Measurements from ENCODE around the gene C12orf75. TPM values are rescaled to one million over a fixed set of nuclear protein-coding genes. Genes with fewer than 3 reads are reported as not detected.
A peak's percentile ranks its signal among the peaks of the same experiment; 100 is the strongest.

C12orf75 gene
- total and polyA plus RNA-seq, 2 of the 13 experiments (the other 11 are each of a cell fraction or from before 2014, with no cell fraction given), result 16.1 to 19.8 TPM

- TF ChIP-seq MBD4 (IDR thresholded peaks at IDR 0.05; ENCODE audit: borderline replicate concordance, low read length) (no peak), PAF1 (CRISPR knock-in tag; IDR thresholded peaks at IDR 0.05) (no peak), ZNF503 (CRISPR knock-in tag; IDR thresholded peaks at IDR 0.05) (no peak)
These were observed 68.4 kb downstream of the C12orf75 start (continued) for GRCh38 chr12:105398930-105399329.

GRCh38 chr12:105399428-105400081 lies 69.1 kb downstream of the C12orf75 start:
- ATAC-seq, result peak; percentile 78
- Histone ChIP-seq H3K4me1 (ENCODE audit: insufficient read depth, low read length) (peaks cover 12% of the 10 kb centered on the region), H3K9me3 (ENCODE audit: low read length) (peaks cover 11% of the 10 kb centered on the region; the same call in 1 of the 2 replicates), H2AFZ (ENCODE audit: low read length) (no peak overlapping the region), H3K4me2 (ENCODE audit: low read depth, low read length) (peak overlapping the region; percentile 52), H3K4me3 (replicated peaks in 1 of 3; ENCODE audit: insufficient read depth in 1 of 3, low read depth in 2 of 3, low read length in 3 of 3) (peak overlapping the region in 1 of 3 experiments; percentile 7; a peak in 1 of 6 replicates), H3K27ac (ENCODE audit: extremely low read length, insufficient read depth, low read length) (no peak overlapping the region), H3K79me2 (ENCODE audit: insufficient read depth, low read length) (no peaks in the 10 kb centered on the region), H3K9ac (ENCODE audit: insufficient read depth, low read depth, low read length) (peak overlapping the region; percentile 16; the same call in 1 of the 2 replicates), H4K20me1 (ENCODE audit: insufficient read depth, low read length) (no peaks in the 10 kb centered on the region), H3K27me3 (ENCODE audit: control insufficient read depth in 1 of 2, insufficient read depth in 2 of 2, low read length in 2 of 2) (no peaks in the 10 kb centered on the region), H3K36me3 (replicated peaks in 1 of 2; ENCODE audit: control insufficient read depth in 1 of 2, insufficient read depth in 2 of 2, low read length in 2 of 2) (no peaks in the 10 kb centered on the region)
- WGBS (ENCODE audit: low lambda C conversion rate), result 6% methylated on average over 7 of the region's 7 CpGs
- intact Hi-C loops (cut with micrococcal nuclease; ENCODE audit: unreplicated experiment), result no loop called here
- in situ Hi-C loops (cut with HindIII; ENCODE audit: extremely low pct_ligation_motif_present, low pct_unique_long_range_greater_than_20kb), result loop anchor here (25.0 kb wide), 1 partner anchor 412 kb away; the partner anchor contains the start of gene NOPCHAP1
- FAIRE-seq, result no peak
- DNase-seq (ENCODE audit: low spot score), result peak; percentile 41
- ChIA-PET POLR2A (no interaction called here), CTCF (ENCODE audit: low intra/inter-chr PET ratio, low total read pairs) (no interaction called here)
- BruUV-seq (replicated peaks), result no TSS peak
- TF ChIP-seq ZNF503 (CRISPR knock-in tag; IDR thresholded peaks at IDR 0.05) (no peak), HNRNPH1 (optimal IDR thresholded peaks at IDR 0.05; ENCODE audit: low read depth, low read length) (no peak), TBX2 (CRISPR knock-in tag; IDR thresholded peaks at IDR 0.05; ENCODE audit: borderline replicate concordance) (0 out of 2 replicates have a peak, but pooled peaks have one; percentile 20), ASH2L (IDR thresholded peaks at IDR 0.05; ENCODE audit: insufficient read length, low read depth, low read length) (no peak), SNAPC5 (CRISPR knock-in tag; IDR thresholded peaks at IDR 0.05; ENCODE audit: borderline replicate concordance) (peak; percentile 91; the same call in 1 of the 2 replicates), STAG1 (CRISPR knock-in tag; IDR thresholded peaks at IDR 0.05) (no peak), SALL1 (CRISPR knock-in tag; IDR thresholded peaks at IDR 0.05) (peak; percentile 24; the same call in 1 of the 2 replicates), ZGPAT (CRISPR knock-in tag; IDR thresholded peaks at IDR 0.05) (no peak), MIER2 (CRISPR knock-in tag; IDR thresholded peaks at IDR 0.05) (no peak), ZNF414 (CRISPR knock-in tag; IDR thresholded peaks at IDR 0.05) (no peak), ZZZ3 (CRISPR knock-in tag; IDR thresholded peaks at IDR 0.05; ENCODE audit: borderline replicate concordance) (no peak), MTF1 (CRISPR knock-in tag; IDR thresholded peaks at IDR 0.05) (no peak), ZNF597 (CRISPR knock-in tag; IDR thresholded peaks at IDR 0.05) (no peak)

Data from HepG2 (cell line).